Brain microvascular endothelial cell (primary cell): ENCODE data around the gene GALNS.

Source experiments
- DNase-seq: peaks from one replicate; pipeline ENCODE4 v3.0.0-alpha.2; 2020
- H3K27ac ChIP-seq: fragments of 250-450 bp; sonication (Bioruptor Pico); 2 replicates; pipeline ENCODE4 v1.5.1; 2020; ENCODE audit warnings: mild to moderate bottlenecking, moderate library complexity
- H3K27me3 ChIP-seq: fragments of 250-450 bp; sonication (Bioruptor Pico); replicated peaks from 2 replicates; pipeline ENCODE4 v1.5.1; 2020; ENCODE audit warnings: mild to moderate bottlenecking
- H3K36me3 ChIP-seq: fragments of 250-450 bp; sonication (Bioruptor Pico); replicated peaks from 2 replicates; pipeline ENCODE4 v1.5.1; 2020; ENCODE audit warnings: mild to moderate bottlenecking
- H3K4me3 ChIP-seq: 2 replicates; pipeline ENCODE4 v1.5.1; 2011; ENCODE audit warnings: low read depth, mild to moderate bottlenecking, control low read depth, low read length, moderate library complexity
- CTCF ChIP-seq: IDR thresholded peaks from 2 replicates; pipeline ENCODE4 v1.5.1; 2011; ENCODE audit warnings: low read depth, mild to moderate bottlenecking, moderate library complexity, low read length, control low read depth, inconsistent platforms; ENCODE audit errors: missing control alignments
- in situ Hi-C: cut with HindIII; loops from 2 replicates; pipeline ENCODE4 v1.10.0; 2017; ENCODE audit warnings: low sequenced_read_pairs, low pct_ligation_motif_present

Gene GALNS

GRCh38 chr16:88846088-88846487 lies 10.7 kb downstream of the GALNS start:
- in situ Hi-C loops = no loop called here
- DNase-seq = no peak
- H3K27ac ChIP-seq = no peak overlapping the region
- H3K36me3 ChIP-seq = no peaks in the 10 kb centered on the region
- no peak overlapping the region for H3K4me3 ChIP-seq
- no peak for TF ChIP-seq CTCF
- no peaks in the 10 kb centered on the region for H3K27me3 ChIP-seq

GRCh38 chr16:88844419-88845036 lies 12.2 kb downstream of the GALNS start:
- peak; percentile 30 for TF ChIP-seq CTCF
- Histone ChIP-seq H3K27me3 (no peaks in the 10 kb centered on the region), H3K4me3 (no peak overlapping the region), H3K27ac (no peak overlapping the region), H3K36me3 (peaks cover 9% of the 10 kb centered on the region)
- no peak for DNase-seq
- in situ Hi-C loops = no loop called here

GRCh38 chr16:88843256-88843655 lies 13.5 kb downstream of the GALNS start:
- H3K27me3 ChIP-seq = no peaks in the 10 kb centered on the region
- H3K4me3 ChIP-seq = no peak overlapping the region
- no peak for TF ChIP-seq CTCF
- H3K36me3 ChIP-seq = peaks cover 17% of the 10 kb centered on the region
- in situ Hi-C loops = no loop called here
- H3K27ac ChIP-seq = no peak overlapping the region
- no peak for DNase-seq

GRCh38 chr16:88842806-88843205 lies 13.9 kb downstream of the GALNS start:
- in situ Hi-C loops = no loop called here

GRCh38 chr16:88842308-88842756 lies 14.4 kb downstream of the GALNS start:
- Histone ChIP-seq H3K4me3 (no peak overlapping the region), H3K27ac (no peak overlapping the region), H3K36me3 (peaks cover 17% of the 10 kb centered on the region), H3K27me3 (no peaks in the 10 kb centered on the region)
- no peak for DNase-seq
- in situ Hi-C loops = no loop called here
- no peak for TF ChIP-seq CTCF

More at GRCh38 chr16:88842806-88843205, 13.9 kb downstream of the GALNS start:
- no peak for TF ChIP-seq CTCF
- no peak for DNase-seq
- Histone ChIP-seq H3K27ac (no peak overlapping the region), H3K27me3 (no peaks in the 10 kb centered on the region), H3K36me3 (peaks cover 17% of the 10 kb centered on the region), H3K4me3 (no peak overlapping the region)
